ENCODE results near the gene CLIC3. TPM values are rescaled to one million over a fixed set of nuclear protein-coding genes. Genes with fewer than 3 reads are reported as not detected.
"Not testable (repeated sequence)": the region's sequence is repeated elsewhere in the genome, so short reads cannot be mapped to it uniquely, and the experiment has no call there.

The CLIC3 gene
- total RNA-seq, 1 donor: 3.4 TPM

DNA sequence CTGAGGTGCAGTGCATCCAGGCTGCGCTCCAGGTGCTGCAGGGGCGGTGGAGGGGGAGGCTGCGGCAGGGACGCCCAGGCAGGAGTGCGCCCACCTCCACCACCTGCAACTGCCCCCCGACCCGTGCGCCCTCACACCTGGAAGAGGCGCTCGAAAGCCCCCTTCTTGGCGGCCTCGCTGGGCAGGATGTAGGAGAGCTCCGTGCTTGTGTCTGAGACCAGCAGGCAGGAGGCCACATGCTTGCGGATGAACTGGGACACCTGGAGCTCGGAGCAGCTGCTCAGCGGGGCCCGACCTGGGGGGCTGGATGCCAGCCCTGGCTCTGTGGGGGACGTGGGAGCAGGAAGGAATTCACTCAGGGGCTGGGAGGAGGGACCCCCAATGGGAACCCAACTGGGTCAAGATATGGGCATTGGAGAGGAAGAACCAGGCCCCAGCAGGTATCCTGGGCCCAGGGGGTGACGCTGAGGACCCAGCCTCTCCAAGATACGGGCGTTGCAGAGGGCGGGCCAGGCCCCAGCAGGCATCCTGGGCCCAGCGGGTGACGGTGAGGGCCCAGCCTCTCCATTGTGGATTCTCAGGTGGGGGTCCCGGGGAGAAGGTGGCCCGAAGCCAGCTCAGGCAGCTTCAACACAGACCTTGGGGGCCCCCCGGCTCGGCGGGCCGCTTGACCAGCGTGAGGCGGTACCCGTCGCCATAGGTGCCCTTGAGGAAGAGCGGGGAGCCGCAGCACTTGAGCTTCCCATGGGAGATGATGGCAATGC, 18.6 kb upstream of the CLIC3 start:
- H3K4me3 ChIP-seq (ENCODE audit: low read length): no peak overlapping the region
- H3K9me3 ChIP-seq (ENCODE audit: low read depth, low read length): no peaks in the 10 kb centered on the region
- no peaks in the 10 kb centered on the region for H3K4me1 ChIP-seq (ENCODE audit: insufficient read depth, low read length)
- H3K27me3 ChIP-seq (ENCODE audit: insufficient read depth, low read length): no peaks in the 10 kb centered on the region

DNA sequence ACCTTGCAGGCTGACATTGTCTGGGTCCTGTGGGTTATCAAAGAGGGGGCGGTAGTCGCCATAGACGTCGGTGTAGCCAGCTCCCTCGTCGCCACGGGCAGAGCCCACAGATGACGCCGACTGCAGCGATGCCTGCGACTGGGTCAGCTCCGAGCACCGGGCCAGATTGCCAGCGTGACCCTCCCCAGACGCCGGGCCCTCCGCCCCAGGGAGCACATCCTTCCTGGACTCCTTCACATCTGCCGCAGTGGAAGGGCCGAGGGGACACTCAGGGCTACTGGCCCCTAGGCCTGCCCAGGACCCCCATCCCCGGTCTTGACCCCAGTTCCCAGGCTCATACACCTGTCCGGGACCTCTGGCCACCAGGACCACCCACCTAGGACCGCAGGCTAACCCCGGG, 17.8 kb upstream of the CLIC3 start:
- no peaks in the 10 kb centered on the region for H3K27me3 ChIP-seq (ENCODE audit: insufficient read depth, low read length)

DNA sequence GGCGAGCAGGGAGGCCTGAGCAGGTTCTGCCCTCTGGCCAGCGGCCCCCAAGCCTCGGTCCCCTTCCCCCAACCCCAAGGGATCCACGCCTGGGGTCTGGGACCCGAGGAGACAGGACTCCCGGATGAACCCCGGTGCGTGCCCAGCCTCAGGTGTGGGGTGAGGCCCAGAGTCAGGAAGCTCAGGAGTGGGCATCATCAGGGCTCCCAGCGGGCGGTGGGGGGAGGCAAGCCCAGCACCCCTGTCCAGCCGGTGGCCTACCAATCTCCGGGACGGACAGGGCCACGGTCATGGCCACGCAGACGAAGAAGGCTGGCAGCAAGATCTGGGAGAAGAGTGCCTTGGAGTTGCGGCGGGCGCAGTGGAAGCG, 17.2 kb upstream of the CLIC3 start:
- no peaks in the 10 kb centered on the region for H3K4me1 ChIP-seq (ENCODE audit: insufficient read depth, low read length)
- H3K4me3 ChIP-seq (ENCODE audit: low read length): no peak overlapping the region
- no peaks in the 10 kb centered on the region for H3K27me3 ChIP-seq (ENCODE audit: insufficient read depth, low read length)
- H3K9me3 ChIP-seq (ENCODE audit: low read depth, low read length): no peaks in the 10 kb centered on the region

More for the DNA sequence above, 17.8 kb upstream of the CLIC3 start:
- Histone ChIP-seq H3K9me3 (ENCODE audit: low read depth, low read length) (no peaks in the 10 kb centered on the region), H3K4me1 (ENCODE audit: insufficient read depth, low read length) (no peaks in the 10 kb centered on the region), H3K4me3 (ENCODE audit: low read length) (no peak overlapping the region)

GRCh38 chr9:137012694-137013570, 16.6 kb upstream of the CLIC3 start:
- H3K9me3 ChIP-seq (ENCODE audit: low read depth, low read length): no peaks in the 10 kb centered on the region
- no peaks in the 10 kb centered on the region for H3K4me1 ChIP-seq (ENCODE audit: insufficient read depth, low read length)

DNA sequence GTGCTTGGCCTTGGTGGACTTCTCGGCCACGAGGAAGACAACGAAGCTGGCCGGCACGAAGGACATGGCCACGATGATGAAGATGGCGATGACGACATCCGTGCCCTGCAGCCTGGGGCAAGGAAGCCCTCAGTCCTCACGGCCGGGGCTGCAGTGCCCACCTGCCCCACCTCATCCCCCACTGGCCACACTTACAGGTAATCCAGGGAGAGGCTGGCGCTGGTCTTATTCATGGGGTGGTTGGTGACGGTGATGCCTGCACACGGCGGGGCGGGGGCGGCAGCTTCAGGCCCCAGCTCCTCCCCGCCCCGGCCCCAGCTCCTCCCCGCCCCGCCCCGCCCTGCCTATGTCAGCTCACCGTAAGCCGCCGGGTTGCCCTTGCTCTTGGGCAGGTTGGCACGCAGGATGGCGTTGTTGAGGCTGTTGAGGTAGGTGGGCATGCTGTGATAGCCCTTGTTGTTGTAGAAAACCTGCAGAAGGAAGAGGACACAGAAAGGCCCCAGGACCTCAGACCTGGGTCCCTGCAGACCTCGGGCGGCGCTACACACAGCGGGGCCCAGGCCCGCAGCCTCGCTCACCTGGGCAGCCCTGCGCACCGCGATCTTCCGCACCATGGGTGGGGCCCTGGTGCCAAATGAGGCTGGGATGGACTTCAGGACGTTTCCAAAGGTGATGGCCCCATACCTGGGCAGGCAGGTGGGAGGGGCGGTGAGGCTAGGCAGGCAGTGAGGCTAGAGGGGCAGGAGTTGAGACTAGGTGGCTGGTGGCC, 15.7 kb upstream of the CLIC3 start:
- no peak overlapping the region for H3K4me3 ChIP-seq (ENCODE audit: low read length)
- no peaks in the 10 kb centered on the region for H3K9me3 ChIP-seq (ENCODE audit: low read depth, low read length)
- H3K4me1 ChIP-seq (ENCODE audit: insufficient read depth, low read length): no peaks in the 10 kb centered on the region
- H3K27me3 ChIP-seq (ENCODE audit: insufficient read depth, low read length): no peaks in the 10 kb centered on the region

More at GRCh38 chr9:137012694-137013570, 16.6 kb upstream of the CLIC3 start:
- no peaks in the 10 kb centered on the region for H3K27me3 ChIP-seq (ENCODE audit: insufficient read depth, low read length)
- H3K4me3 ChIP-seq (ENCODE audit: low read length): no peak overlapping the region

DNA sequence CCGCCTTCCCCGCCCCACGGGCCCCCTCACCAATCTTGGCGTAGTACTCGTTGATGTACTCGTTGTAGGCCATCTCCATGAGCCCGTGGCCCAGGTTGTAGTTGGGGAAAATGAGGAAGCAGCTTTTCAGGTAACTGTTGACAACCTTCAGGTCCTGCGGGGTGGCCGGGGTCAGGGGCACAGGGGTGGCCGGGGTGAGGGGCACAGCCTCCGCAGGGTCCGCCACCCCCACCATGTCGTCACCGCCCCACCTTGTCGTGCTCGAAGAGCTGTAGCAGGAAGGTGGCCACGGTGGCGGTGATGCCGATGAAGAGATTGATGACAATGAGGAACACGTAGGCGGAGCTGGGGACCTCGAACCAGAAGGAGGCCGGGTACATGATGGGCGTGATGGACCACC, 14.8 kb upstream of the CLIC3 start:
- Histone ChIP-seq H3K4me3 (ENCODE audit: low read length) (no peak overlapping the region), H3K27me3 (ENCODE audit: insufficient read depth, low read length) (no peaks in the 10 kb centered on the region), H3K9me3 (ENCODE audit: low read depth, low read length) (no peaks in the 10 kb centered on the region), H3K4me1 (ENCODE audit: insufficient read depth, low read length) (no peaks in the 10 kb centered on the region)

DNA sequence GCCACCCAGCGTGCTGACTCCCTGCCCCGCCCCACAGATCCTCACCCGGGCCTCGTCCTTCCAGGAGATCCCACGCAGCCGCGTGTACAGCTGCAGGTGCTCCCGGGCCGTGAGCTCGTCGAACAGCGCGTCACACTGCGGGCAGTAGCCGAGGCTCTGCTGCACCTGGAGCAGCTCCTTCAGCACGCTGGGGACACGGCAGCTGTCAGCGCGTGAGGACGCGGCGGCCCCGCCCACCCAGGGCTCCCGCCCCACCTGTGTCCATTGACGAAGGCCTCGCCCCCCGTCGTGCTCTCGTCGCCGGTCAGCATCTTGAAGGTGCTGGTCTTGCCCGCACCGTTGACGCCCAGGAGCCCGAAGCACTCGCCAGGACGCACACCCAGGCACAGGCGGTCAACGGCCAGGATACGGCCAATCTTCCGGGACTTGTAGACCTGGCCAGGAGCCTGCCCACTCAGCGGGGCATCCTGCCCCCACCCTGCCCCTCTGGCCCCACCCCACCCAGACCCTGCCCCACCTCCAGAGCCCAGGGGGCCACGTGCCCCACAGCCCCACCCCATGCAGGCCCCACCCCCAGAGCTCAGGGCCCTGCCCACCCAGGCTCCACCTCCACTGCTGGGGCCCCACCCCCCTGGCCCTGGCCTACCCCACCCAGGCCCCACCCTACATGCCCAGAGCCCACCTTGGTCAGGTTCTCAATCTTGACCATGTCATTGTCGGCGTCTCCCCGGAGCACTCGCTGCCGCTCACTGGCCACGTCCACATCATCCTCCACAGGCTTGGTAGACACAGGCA, 13.8 kb upstream of the CLIC3 start:
- Histone ChIP-seq H3K27me3 (ENCODE audit: insufficient read depth, low read length) (no peaks in the 10 kb centered on the region), H3K9me3 (ENCODE audit: low read depth, low read length) (no peaks in the 10 kb centered on the region), H3K4me1 (ENCODE audit: insufficient read depth, low read length) (no peaks in the 10 kb centered on the region), H3K4me3 (ENCODE audit: low read length) (no peak overlapping the region)

GRCh38 chr9:137009217-137009616, 12.8 kb upstream of the CLIC3 start:
- H3K9me3 ChIP-seq (ENCODE audit: low read depth, low read length): no peaks in the 10 kb centered on the region
- no peaks in the 10 kb centered on the region for H3K27me3 ChIP-seq (ENCODE audit: insufficient read depth, low read length)
- no peaks in the 10 kb centered on the region for H3K4me1 ChIP-seq (ENCODE audit: insufficient read depth, low read length)
- no peak overlapping the region for H3K4me3 ChIP-seq (ENCODE audit: low read length)

GRCh38 chr9:137008312-137008711, 11.9 kb upstream of the CLIC3 start:
- Histone ChIP-seq H3K9me3 (ENCODE audit: low read depth, low read length) (no peaks in the 10 kb centered on the region), H3K4me3 (ENCODE audit: low read length) (no peak overlapping the region), H3K4me1 (ENCODE audit: insufficient read depth, low read length) (no peaks in the 10 kb centered on the region), H3K27me3 (ENCODE audit: insufficient read depth, low read length) (no peaks in the 10 kb centered on the region)

DNA sequence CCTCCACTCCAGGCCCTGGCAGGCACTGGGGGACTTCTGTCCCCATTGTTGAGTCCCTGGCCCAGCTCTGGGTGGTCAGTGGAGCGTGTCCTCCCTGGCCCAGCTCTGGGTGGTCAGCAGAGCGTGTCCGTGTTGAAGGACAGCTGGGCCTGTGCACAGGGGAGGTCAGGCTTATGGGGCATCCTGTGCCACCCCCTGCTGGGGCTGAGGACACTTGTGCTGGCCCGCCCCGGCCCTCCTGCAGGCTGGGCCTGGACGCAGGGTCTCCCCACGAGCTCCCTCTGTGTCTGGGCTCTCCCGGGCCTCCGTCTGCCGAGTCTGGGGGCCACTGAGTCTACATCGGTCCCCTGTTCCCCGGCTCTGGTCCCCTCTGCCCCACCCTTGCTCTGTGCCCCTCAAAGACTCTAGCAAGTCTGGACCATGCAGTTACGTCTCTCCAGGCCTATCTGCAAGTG, 11.5 kb upstream of the CLIC3 start:
- H3K4me3 ChIP-seq (ENCODE audit: low read length): no peak overlapping the region
- no peaks in the 10 kb centered on the region for H3K9me3 ChIP-seq (ENCODE audit: low read depth, low read length)

GRCh38 chr9:137007108-137007815, 10.9 kb upstream of the CLIC3 start:
- H3K9me3 ChIP-seq (ENCODE audit: low read depth, low read length): no peaks in the 10 kb centered on the region
- H3K4me3 ChIP-seq (ENCODE audit: low read length): no peak overlapping the region
- H3K27me3 ChIP-seq (ENCODE audit: insufficient read depth, low read length): no peaks in the 10 kb centered on the region
- H3K4me1 ChIP-seq (ENCODE audit: insufficient read depth, low read length): no peaks in the 10 kb centered on the region

More for the DNA sequence above, 11.5 kb upstream of the CLIC3 start:
- H3K27me3 ChIP-seq (ENCODE audit: insufficient read depth, low read length): no peaks in the 10 kb centered on the region
- H3K4me1 ChIP-seq (ENCODE audit: insufficient read depth, low read length): no peaks in the 10 kb centered on the region

GRCh38 chr9:137006116-137007003, 10.0 kb upstream of the CLIC3 start:
- peaks cover 8% of the 10 kb centered on the region for H3K4me1 ChIP-seq (ENCODE audit: insufficient read depth, low read length)
- no peaks in the 10 kb centered on the region for H3K27me3 ChIP-seq (ENCODE audit: insufficient read depth, low read length)
- H3K4me3 ChIP-seq (ENCODE audit: low read length): no peak overlapping the region
- H3K9me3 ChIP-seq (ENCODE audit: low read depth, low read length): no peaks in the 10 kb centered on the region

- not testable (repeated sequence) for H3K9me3 ChIP-seq (ENCODE audit: low read depth, low read length); H3K4me3 ChIP-seq (ENCODE audit: low read length); H3K27me3 ChIP-seq (ENCODE audit: insufficient read depth, low read length)
- H3K4me1 ChIP-seq (ENCODE audit: insufficient read depth, low read length): peaks cover 28% of the 10 kb centered on the region
Observed at GRCh38 chr9:137004285-137004684, 7.9 kb upstream of the CLIC3 start.
